OCI-LY3 (cell line): ENCODE results near the gene TRDN.

Experiments used
- H2AFZ ChIP-seq: fragments of 200-600, 300-600 bp; shearing (Covaris generic); 2 replicates; pipeline ENCODE4 v1.6.0; 2014; ENCODE audit warnings: antibody characterized with exemption, low read depth, low read length
- H3K27ac ChIP-seq: fragments of 200-600, 300-600 bp; sonication (generic); 2 replicates; pipeline ENCODE4 v1.5.1; 2014; ENCODE audit warnings: mild to moderate bottlenecking, low read length, moderate library complexity, mixed read lengths
- H3K27me3 ChIP-seq: fragments of 200-600, 300-600 bp; sonication (generic); 2 replicates; pipeline ENCODE4 v1.6.1; 2014; ENCODE audit warnings: low read depth, low read length, mixed read lengths
- H3K36me3 ChIP-seq: fragments of 200-600, 300-600 bp; sonication (generic); replicated peaks from 2 replicates; pipeline ENCODE3; 2014; ENCODE audit warnings: low read depth, low read length, mixed read lengths
- H3K4me1 ChIP-seq: fragments of 300-600, 200-600 bp; sonication (generic); 2 replicates; pipeline ENCODE4 v1.6.1; 2014; ENCODE audit warnings: low read length, mixed read lengths
- H3K4me2 ChIP-seq: fragments of 200-600, 300-600 bp; sonication (generic); 2 replicates; pipeline ENCODE4 v1.6.1; 2014; ENCODE audit warnings: low read length, mixed read lengths
- H3K4me3 ChIP-seq: fragments of 300-600, 200-600 bp; sonication (generic); 2 replicates; pipeline ENCODE4 v1.5.1; 2014; ENCODE audit warnings: antibody characterized with exemption, mild to moderate bottlenecking, low read length, moderate library complexity
- H3K79me2 ChIP-seq: fragments of 300-600, 200-600 bp; shearing (Covaris generic); 2 replicates; pipeline ENCODE4 v1.6.1; 2014; ENCODE audit warnings: mild to moderate bottlenecking, low read length, mixed read lengths
- H3K9ac ChIP-seq: fragments of 300-600, 200-600 bp; shearing (Covaris generic); 2 replicates; pipeline ENCODE4 v1.6.0; 2014; ENCODE audit warnings: mild to moderate bottlenecking, low read length, moderate library complexity
- H3K9me3 ChIP-seq: fragments of 200-600, 300-600 bp; shearing (Covaris generic); 2 replicates; pipeline ENCODE4 v1.6.1; 2014; ENCODE audit warnings: low read length, mixed read lengths; ENCODE audit not compliant: insufficient read depth
- H4K20me1 ChIP-seq: fragments of 200-600, 300-600 bp; sonication (generic); 2 replicates; pipeline ENCODE4 v1.6.1; 2016; ENCODE audit warnings: low read length, mixed read lengths; ENCODE audit not compliant: insufficient read depth
- CTCF ChIP-seq: fragments of 200-600, 300-600 bp; sonication (generic); IDR thresholded peaks from 2 replicates; pipeline ENCODE4 v1.5.1; 2014; ENCODE audit warnings: antibody characterized with exemption, low read length, low read depth
- EZH2phosphoT487 ChIP-seq: fragments of 200-600 bp; shearing (Covaris generic); IDR thresholded peaks from 2 replicates; pipeline ENCODE4 v1.6.1; 2018; ENCODE audit warnings: antibody characterized with exemption, mixed run types, low read depth

The TRDN gene

GRCh38 chr6:123213921-123214320 lies 422.8 kb downstream of the TRDN start:
- no peaks in the 10 kb centered on the region for H3K9me3 ChIP-seq

GRCh38 chr6:123211777-123212545 lies 424.8 kb downstream of the TRDN start:
- Histone ChIP-seq H3K27ac (no peak overlapping the region), H3K9ac (no peak overlapping the region), H3K9me3 (no peaks in the 10 kb centered on the region), H3K4me2 (no peak overlapping the region), H3K79me2 (no peaks in the 10 kb centered on the region), H3K36me3 (no peaks in the 10 kb centered on the region), H3K4me1 (no peaks in the 10 kb centered on the region), H2AFZ (no peak overlapping the region), H4K20me1 (no peaks in the 10 kb centered on the region), H3K4me3 (no peak overlapping the region), H3K27me3 (no peaks in the 10 kb centered on the region)
- no peak for TF ChIP-seq EZH2phosphoT487
- TF ChIP-seq CTCF, result no peak

More at GRCh38 chr6:123213921-123214320, 422.8 kb downstream of the TRDN start:
- Histone ChIP-seq H3K4me2 (no peak overlapping the region), H3K27me3 (no peaks in the 10 kb centered on the region), H3K27ac (no peak overlapping the region), H3K4me1 (no peaks in the 10 kb centered on the region), H3K36me3 (no peaks in the 10 kb centered on the region), H2AFZ (no peak overlapping the region), H4K20me1 (no peaks in the 10 kb centered on the region), H3K79me2 (no peaks in the 10 kb centered on the region), H3K9ac (no peak overlapping the region), H3K4me3 (no peak overlapping the region)
- no peak for TF ChIP-seq EZH2phosphoT487
- TF ChIP-seq CTCF, result no peak

- no peak overlapping the region for H3K4me3 ChIP-seq
- H2AFZ ChIP-seq, result no peak overlapping the region
- TF ChIP-seq EZH2phosphoT487 (no peak), CTCF (no peak)
- no peaks in the 10 kb centered on the region for H4K20me1 ChIP-seq
- no peaks in the 10 kb centered on the region for H3K4me1 ChIP-seq
- no peaks in the 10 kb centered on the region for H3K27me3 ChIP-seq
- H3K4me2 ChIP-seq, result no peak overlapping the region
- H3K9me3 ChIP-seq, result no peaks in the 10 kb centered on the region
- H3K79me2 ChIP-seq, result no peaks in the 10 kb centered on the region
- H3K27ac ChIP-seq, result no peak overlapping the region
- no peaks in the 10 kb centered on the region for H3K36me3 ChIP-seq
- no peak overlapping the region for H3K9ac ChIP-seq
These were observed 426.1 kb downstream of the TRDN start for GRCh38 chr6:123210645-123211044.

- Histone ChIP-seq H3K9ac (no peak overlapping the region), H3K79me2 (no peaks in the 10 kb centered on the region), H4K20me1 (no peaks in the 10 kb centered on the region), H3K4me3 (no peak overlapping the region), H2AFZ (no peak overlapping the region), H3K27ac (no peak overlapping the region), H3K27me3 (no peaks in the 10 kb centered on the region), H3K4me2 (no peak overlapping the region), H3K9me3 (no peaks in the 10 kb centered on the region), H3K36me3 (no peaks in the 10 kb centered on the region), H3K4me1 (no peaks in the 10 kb centered on the region)
- TF ChIP-seq CTCF, result no peak
- TF ChIP-seq EZH2phosphoT487, result no peak
These were observed 428.7 kb downstream of the TRDN start for GRCh38 chr6:123207967-123208510.
